A673 (cell line): ENCODE results near the gene UGT1A8. TPM values are rescaled to one million over a fixed set of nuclear protein-coding genes. Genes with fewer than 3 reads are reported as not detected.

Experiments used
- BruUV-seq: library from RNA; stranded (reverse); fragments of 400-500 nt; replicated peaks from 2 replicates; lab custom pipeline; 2021; lab: Mats Ljungman, UMichigan
- CTCF ChIA-PET: fragments of 300-600 bp; sonication (Branson Sonifier 250); formaldehyde crosslinking; loops from one replicate; lab custom pipeline; 2022; ENCODE audit warnings: antibody characterized with exemption; lab: Charles Lee
- POLR2A ChIA-PET: fragments of 300-600 bp; sonication (Branson Sonifier 250); formaldehyde crosslinking; loops from one replicate; lab custom pipeline; 2022; ENCODE audit warnings: antibody characterized with exemption; ENCODE audit not compliant: low non-redundant PET; lab: Charles Lee
- DNase-seq: peaks from one replicate; pipeline ENCODE4 v3.0.0-alpha.2; 2015; ENCODE audit warnings: low spot score
- H3K27ac ChIP-seq: fragments of 200-600 bp; sonication (generic); 2 replicates; pipeline ENCODE4 v1.5.1; 2016; ENCODE audit warnings: mixed run types, low read depth, mild to moderate bottlenecking, mixed read lengths, antibody characterized with exemption, low read length; ENCODE audit not compliant: poor library complexity, severe bottlenecking
- H3K27me3 ChIP-seq: fragments of 200-600 bp; sonication (generic); replicated peaks from 2 replicates; pipeline ENCODE4 v1.6.1; 2017; ENCODE audit warnings: mixed run types, low read depth, mild to moderate bottlenecking, mixed read lengths, antibody characterized with exemption, low read length; ENCODE audit not compliant: insufficient read depth, poor library complexity
- H3K36me3 ChIP-seq: fragments of 200-600 bp; sonication (generic); 2 replicates; pipeline ENCODE4 v1.6.1; 2016; ENCODE audit warnings: mixed run types, mild to moderate bottlenecking, mixed read lengths, antibody characterized with exemption, low read length; ENCODE audit not compliant: insufficient read depth, poor library complexity, severe bottlenecking
- H3K4me1 ChIP-seq: fragments of 200-600 bp; sonication (generic); 2 replicates; pipeline ENCODE4 v1.6.1; 2017; ENCODE audit warnings: mixed run types, mild to moderate bottlenecking, mixed read lengths, antibody characterized with exemption, low read length; ENCODE audit not compliant: insufficient read depth, poor library complexity, severe bottlenecking
- H3K4me3 ChIP-seq: fragments of 200-600 bp; sonication (generic); 2 replicates; pipeline ENCODE4 v1.5.1; 2016; ENCODE audit warnings: low read depth, mixed run types, mild to moderate bottlenecking, mixed read lengths, low read length; ENCODE audit not compliant: poor library complexity, severe bottlenecking
- H3K9me3 ChIP-seq: fragments of 200-600 bp; sonication (generic); 2 replicates; pipeline ENCODE4 v1.6.1; 2016; ENCODE audit warnings: mixed run types, low read depth, mild to moderate bottlenecking, mixed read lengths, antibody characterized with exemption, low read length; ENCODE audit not compliant: poor library complexity, severe bottlenecking
- EZH2 ChIP-seq: fragments of 200-600 bp; sonication (generic); IDR thresholded peaks from 2 replicates; pipeline ENCODE4 v1.6.1; 2017; ENCODE audit warnings: borderline replicate concordance, low read depth, mild to moderate bottlenecking, mixed read lengths, antibody characterized with exemption, low read length; ENCODE audit not compliant: poor library complexity, severe bottlenecking
- intact Hi-C: fragments of 100-400 bp; cut with micrococcal nuclease; formaldehyde crosslinking; loops from one replicate; pipeline ENCODE4 v1.10.0; 2022; ENCODE audit not compliant: unreplicated experiment
- total RNA-seq: library from RNA; stranded (reverse); gene quantifications from 2 replicates; pipeline ENCODE4 v1.2.3, GENCODE V29; 2021
- TF ChIP-seq, protein P1 (sequence below): fragments of 300-800, 200-600 bp; sonication (generic); conservative IDR thresholded peaks from 2 replicates; pipeline ENCODE4 v1.5.1; 2017; ENCODE audit warnings: low read depth, mild to moderate bottlenecking, antibody characterized with exemption, low read length, moderate library complexity, mixed read lengths

Gene UGT1A8
- total RNA-seq, 1 experiment from 2014 or later, result not detected

DNA sequence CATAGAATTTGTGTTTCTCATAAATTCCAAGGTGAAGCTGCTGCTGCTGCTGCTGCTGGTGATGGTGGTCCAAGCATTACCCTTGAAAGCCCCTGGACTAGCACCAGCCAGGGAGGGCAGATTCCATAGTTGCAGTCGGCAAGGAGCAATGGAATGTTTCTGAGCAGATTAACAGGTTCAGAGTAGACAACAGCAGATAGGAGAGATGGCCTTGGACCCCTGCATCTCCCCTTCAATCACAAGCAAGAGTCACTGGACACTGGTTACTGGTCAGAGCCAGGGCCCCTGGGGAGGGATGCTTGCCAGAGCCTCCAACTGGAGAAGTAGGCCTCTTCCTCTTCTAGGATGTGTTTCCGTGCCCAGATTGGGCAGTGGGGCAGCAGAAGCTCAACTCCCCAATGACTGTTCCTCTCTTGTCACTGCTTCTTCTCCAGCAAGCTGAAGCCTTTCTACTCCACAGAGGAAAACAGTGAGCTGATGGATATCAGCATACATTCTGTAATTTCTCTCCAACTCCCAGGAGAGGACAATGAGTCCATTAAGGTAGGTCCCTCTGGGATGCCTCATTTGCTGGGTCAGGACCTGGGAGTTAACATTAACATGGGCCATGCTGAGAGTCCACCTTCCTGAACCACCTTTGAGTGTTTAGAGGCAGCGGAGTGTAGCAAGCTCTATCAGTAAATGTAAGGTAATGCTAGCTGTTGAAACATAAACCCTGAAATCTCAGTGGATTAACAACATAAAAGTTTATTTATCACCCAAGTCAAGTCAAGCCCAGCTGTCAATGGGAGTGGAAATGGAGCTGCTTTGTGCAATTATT is 196.0 kb downstream of the UGT1A8 start:
- Histone ChIP-seq H3K36me3 (no peaks in the 10 kb centered on the region), H3K4me1 (no peaks in the 10 kb centered on the region), H3K27me3 (no peaks in the 10 kb centered on the region), H3K9me3 (no peaks in the 10 kb centered on the region), H3K4me3 (no peak overlapping the region), H3K27ac (no peak overlapping the region)
- no peak for DNase-seq
- intact Hi-C loops, result no loop called here
- no TSS peak for BruUV-seq
- ChIA-PET POLR2A (no interaction called here), CTCF (interaction anchor here (0.6 kb wide), 1 partner anchor 119 kb away, joined by 5 read pairs; no protein-coding TSS in a partner anchor)
- TF ChIP-seq EZH2, result no peak

DNA sequence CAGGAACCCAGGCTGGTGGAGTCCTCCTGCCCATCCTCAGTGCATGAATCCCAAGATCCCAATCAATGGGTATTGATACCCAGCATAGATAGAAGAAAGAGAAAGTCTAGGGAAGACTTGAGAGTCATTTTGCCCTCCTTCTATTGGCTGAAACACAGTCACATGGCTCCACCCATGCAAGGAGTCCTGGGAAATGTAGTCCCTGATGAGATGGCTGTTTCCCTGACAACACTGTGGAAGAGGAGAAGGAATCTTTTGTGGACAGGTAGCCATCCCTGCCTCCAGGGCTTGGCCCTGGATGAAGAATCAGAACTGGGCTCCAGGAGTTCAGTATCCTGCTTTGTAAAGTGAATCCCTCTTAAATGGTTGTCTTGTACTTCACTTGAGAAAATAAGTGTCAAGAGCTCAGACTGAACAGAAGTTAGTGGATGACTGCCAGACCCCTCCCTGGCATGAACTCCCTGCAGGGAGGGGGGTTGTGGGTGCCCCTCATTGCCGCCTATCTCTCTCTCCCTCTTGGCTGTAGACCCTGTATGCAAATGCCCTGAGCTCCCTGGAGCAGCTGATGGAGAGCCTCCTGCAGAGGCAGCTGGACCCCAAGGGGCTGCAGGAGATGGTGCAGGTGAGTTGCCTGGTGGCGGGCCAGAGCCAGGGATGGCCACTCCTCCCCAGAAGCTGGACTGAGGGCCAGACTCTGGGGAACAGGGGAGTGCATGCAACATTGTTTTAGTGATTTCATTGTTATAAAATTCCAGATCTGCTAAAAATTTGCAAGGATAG is 196.8 kb downstream of the UGT1A8 start:
- DNase-seq, result peak; percentile 23
- Histone ChIP-seq H3K27me3 (no peaks in the 10 kb centered on the region), H3K4me3 (no peak overlapping the region), H3K4me1 (no peaks in the 10 kb centered on the region), H3K9me3 (no peaks in the 10 kb centered on the region), H3K27ac (no peak overlapping the region), H3K36me3 (no peaks in the 10 kb centered on the region)
- ChIA-PET CTCF (no interaction called here), POLR2A (no interaction called here)
- no TSS peak for BruUV-seq
- intact Hi-C loops, result no loop called here
- no peak for TF ChIP-seq EZH2
- TF ChIP-seq, protein P1, sequence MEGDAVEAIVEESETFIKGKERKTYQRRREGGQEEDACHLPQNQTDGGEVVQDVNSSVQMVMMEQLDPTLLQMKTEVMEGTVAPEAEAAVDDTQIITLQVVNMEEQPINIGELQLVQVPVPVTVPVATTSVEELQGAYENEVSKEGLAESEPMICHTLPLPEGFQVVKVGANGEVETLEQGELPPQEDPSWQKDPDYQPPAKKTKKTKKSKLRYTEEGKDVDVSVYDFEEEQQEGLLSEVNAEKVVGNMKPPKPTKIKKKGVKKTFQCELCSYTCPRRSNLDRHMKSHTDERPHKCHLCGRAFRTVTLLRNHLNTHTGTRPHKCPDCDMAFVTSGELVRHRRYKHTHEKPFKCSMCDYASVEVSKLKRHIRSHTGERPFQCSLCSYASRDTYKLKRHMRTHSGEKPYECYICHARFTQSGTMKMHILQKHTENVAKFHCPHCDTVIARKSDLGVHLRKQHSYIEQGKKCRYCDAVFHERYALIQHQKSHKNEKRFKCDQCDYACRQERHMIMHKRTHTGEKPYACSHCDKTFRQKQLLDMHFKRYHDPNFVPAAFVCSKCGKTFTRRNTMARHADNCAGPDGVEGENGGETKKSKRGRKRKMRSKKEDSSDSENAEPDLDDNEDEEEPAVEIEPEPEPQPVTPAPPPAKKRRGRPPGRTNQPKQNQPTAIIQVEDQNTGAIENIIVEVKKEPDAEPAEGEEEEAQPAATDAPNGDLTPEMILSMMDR, result no peak

DNA sequence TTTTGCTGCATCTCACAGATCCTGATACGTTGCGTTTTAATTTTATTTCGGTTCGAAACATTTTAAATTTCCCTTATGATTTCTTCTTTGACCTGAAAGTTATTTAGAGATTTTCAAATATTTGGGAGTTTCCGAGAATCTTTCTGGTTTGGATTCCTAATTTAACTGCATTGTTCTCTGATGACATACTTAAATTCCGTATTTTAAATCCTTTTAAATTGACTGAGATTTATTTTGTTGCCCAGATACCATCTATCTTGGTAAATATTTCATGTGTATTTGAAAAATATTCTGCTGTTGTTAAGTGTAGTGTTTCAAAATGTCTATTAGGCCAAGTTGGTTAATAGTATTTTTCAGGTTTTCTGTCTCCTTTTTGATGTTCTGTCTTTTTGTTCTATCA is 198.4 kb downstream of the UGT1A8 start:
- Histone ChIP-seq H3K4me1 (no peaks in the 10 kb centered on the region), H3K36me3 (no peaks in the 10 kb centered on the region), H3K27me3 (no peaks in the 10 kb centered on the region), H3K27ac (no peak overlapping the region), H3K9me3 (no peaks in the 10 kb centered on the region), H3K4me3 (no peak overlapping the region)
- no peak for TF ChIP-seq EZH2
- TF ChIP-seq, protein P1, result no peak
- intact Hi-C loops, result no loop called here
- POLR2A ChIA-PET, result no interaction called here
- CTCF ChIA-PET, result no interaction called here
- BruUV-seq, result no TSS peak
- no peak for DNase-seq
